NCI-H1092 treated with DMSO at 0.1 percent for 48 hours (cell line): ENCODE measurements around the gene PROCA1.
"Not testable (repeated sequence)": the region's sequence is repeated elsewhere in the genome, so short reads cannot be mapped to it uniquely, and the experiment has no call there.

Experiments used
- DNase-seq: peaks from one replicate; lab custom pipeline; 2025; lab: John Stamatoyannopoulos, UW

PROCA1 gene

DNA sequence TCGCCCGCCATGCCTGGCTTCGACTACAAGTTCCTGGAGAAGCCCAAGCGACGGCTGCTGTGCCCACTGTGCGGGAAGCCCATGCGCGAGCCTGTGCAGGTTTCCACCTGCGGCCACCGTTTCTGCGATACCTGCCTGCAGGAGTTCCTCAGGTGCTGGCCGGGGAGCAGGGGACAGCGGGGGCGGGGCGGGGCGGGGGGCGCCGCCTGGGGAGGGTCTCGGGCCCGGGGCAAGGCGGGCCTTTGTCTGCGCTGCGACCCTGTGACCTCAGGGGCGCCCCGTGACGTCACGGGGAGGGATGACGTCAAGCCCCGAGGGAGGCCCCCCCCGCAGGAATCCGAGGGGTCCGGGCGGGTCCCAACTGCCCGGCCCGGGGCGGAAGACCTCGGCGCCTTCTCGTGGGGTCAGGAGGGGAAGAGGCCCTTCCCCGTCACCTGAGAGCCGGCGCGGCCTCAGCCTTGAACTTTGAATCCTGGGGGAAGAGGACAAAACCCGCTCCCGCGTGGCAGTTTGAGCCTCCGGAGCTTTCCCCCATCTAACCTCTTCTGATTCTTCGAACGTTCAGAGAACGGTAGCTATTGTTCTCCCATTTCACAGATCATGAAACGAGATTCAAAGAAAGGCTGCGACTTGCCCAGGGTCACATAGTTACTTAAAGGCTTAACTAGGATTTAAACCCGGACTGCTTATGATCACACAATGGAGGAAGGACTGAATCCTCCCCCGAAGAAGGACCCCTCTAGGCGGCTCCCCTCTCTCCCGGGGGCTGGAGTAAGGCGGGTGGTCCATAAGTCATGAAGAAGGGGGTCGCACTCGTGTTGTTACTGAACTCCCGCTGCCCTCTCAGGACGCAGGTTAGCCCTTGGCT lies 32.6 kb upstream of the PROCA1 start:
- DNase-seq: peak; percentile 25

DNA sequence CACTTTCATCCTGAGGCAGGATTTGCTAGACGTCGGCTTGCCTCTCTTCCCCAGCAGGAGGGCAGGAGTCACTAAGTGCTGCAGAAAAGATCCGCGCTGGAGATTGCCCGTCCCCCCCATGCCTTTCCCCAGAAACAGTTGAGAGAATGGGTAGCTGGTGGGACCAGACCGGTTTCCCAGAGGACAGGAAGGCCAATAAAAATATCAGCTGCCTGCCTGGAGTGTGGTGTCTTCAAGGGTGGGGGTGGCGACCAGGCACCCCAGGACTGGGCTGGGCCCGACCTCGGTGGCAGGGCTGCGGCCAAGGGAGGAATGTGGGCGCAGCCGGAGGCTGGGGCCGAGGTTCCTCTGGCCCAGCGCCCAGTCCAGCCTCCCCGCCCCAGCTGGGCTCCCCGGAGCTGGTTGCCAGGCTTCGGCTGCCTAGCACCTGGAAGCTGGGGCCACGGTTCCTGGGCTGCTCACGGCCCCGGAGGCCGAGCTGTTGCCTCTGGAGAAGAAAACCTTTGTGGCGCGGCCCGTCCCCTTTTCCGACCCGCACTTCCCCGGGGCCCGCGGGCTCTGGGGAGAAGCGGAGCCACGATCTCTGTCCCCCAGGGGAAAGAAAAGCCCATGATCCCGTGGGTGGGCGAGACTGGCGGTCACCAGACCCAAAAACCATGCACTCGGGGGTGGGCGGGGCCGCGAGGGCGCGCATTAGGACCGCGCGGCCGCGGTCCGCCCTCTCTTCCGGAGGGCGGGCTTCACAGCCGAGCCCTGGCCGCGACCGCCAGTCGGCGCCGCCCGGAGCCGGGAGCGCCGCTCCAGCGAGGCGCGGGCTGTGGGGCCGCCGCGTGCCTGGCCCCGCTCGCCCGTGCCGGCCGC lies 31.8 kb upstream of the PROCA1 start, which contains the start of gene TRAF4:
TSS of gene TRAF4 (plus strand) at position 769 of the 861 bp plus-strand sequence. CDS start 102 bp downstream, outside the sequence.
- DNase-seq: peak; percentile 80

DNA sequence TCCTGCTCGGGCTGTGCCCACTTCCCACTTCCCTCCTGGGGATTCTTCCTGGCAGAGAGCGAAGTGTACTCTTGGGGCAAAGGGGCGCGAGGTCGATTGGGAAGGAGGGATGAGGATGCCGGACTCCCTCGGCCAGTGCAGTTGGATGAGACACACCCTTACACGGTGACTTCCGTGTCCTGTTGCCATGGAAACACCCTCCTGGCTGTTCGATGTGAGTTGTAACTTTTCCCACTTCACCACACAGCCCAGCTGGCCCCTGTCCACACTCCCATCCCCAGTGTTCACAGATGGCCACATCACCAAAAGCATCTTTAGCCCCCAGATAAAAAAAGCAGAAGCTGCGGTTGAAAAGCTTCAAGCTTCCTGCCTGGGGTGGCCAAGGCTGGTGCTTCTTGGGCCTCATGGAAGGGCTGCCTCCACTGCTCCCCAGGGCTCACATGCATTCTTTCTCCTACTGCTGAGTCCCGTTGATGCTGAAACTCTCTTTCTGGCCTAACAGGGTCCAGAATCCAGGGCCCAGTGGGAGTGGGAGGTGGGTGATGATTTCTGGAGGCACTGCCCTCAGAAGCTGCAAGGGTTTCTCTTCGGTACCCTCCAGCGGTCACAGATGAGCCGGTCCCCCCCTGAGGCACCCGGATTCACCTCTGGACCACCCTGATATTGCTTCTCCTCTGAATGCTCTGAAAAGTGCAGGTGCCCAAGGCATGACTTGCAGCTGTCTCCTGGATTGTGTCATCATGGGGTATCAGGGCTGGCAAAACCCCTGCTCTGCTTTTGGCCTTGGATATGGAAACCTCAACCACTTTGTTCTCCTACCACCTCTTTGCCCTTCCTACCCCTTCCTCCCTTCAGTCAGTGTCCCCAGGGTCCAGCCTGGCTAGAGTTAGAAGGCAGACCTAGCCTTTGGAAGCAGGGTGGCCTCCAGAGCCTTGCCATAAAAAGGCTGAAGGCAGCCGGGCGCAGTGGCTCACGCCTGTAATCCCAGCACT lies 30.0 kb upstream of the PROCA1 start:
- no peak for DNase-seq

DNA sequence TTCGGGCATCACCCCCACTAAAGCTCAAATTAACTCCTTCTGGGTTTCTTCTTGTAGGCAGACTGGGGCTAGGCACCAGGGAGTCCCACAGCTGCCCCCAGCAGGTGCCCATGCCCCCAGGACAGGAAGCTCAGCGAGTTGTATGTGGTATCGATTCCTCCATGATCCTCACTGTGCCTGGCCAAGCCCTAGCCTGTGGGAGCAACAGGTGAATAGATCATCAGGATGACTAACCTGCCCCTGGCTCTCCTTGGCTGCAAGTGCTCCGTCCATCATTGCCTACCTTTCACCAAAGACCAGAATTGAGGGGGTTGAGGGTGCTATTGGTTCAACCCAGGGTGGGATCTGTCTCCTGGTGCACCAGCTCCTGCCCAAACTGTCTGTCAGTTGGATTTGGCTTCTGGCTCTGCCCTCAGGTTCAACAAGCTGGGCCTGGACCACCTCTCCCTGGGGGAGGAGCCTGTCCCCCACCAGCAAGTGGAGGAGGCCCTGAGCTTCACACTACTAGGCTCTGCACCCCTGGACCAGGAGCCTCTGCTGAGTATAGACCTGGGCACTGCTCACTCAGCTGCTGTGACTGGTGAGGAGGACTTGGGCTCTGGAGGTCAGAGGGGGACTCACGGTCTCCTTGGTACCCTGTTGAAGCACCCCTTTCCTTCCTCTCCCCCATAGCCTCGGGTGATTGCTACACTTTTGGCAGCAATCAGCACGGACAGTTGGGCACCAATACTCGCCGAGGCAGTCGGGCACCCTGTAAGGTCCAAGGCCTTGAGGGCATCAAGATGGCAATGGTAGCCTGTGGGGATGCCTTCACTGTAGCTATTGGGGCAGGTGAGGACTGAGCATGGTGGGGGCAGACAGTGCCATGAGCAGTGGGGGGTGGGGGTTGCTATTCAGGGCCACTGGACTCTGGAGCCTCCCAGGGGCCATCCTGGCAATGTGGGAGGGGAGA lies 29.0 kb upstream of the PROCA1 start:
- no peak for DNase-seq

DNA sequence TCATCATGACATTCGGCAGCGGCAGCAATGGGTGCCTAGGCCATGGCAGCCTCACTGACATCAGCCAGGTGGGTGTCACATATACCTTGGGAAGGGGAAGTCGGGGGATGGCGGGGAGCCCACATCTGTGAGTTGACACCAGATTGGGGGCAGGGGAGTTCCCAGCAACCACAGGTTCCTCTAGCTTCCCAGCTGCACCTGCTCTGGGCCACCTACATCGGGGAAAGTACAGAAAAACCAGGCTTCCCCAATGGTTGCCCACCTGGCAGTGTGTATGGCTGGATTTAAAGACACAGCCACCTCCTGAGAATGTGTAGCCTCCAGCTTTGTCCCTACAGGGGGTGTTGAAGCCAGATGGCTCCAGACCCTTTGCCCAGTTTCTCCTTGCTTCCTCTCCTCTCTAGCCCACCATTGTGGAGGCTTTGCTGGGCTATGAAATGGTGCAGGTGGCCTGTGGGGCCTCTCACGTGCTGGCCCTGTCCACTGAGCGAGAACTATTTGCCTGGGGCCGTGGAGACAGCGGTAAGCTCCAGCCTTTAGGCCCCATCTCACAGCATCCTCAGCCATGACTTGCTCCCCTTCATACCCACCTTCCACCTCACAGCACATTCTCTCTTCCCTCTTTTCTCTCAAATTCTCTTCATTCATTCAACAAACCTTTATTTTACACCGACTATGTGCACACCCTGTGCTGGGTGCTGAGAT lies 27.1 kb upstream of the PROCA1 start:
- DNase-seq: no peak

DNA sequence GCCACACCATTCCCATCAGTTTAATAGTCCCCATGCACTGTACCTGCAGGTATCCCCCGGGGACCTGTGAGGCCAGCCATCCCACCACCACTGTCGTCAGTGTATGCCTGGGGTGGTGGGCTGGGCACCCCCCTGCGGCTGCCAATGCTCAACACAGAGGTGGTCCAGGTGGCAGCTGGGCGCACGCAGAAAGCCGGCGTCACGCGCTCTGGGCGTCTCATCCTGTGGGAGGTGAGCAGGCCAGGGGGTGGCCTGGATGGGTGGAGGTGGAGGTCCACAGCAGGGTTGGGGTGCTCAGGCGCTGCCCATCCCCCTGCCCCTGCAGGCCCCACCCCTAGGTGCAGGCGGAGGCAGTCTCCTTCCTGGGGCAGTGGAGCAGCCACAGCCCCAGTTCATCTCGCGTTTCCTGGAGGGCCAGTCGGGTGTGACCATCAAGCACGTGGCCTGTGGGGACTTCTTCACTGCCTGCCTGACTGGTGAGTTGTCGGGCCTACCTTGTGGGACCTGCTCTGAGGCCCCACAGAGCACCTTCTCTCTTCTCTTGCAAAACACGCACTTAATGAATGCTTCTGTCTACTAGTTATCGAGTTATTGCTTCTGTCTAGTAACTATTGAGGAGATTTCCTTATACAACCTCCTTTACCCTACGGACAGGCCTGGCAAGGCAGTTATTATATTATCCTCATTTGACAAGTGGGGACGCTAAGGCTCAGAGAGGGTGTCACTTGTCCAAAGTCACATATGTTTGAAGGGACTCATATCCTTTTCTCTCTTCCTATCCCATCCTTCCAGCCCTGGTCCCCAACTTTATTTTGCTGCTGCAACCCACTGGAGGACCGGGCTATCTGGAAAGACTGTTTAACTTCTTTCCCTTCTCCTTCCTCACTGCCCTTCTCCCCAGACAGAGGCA lies 26.3 kb upstream of the PROCA1 start:
- DNase-seq: no peak

DNA sequence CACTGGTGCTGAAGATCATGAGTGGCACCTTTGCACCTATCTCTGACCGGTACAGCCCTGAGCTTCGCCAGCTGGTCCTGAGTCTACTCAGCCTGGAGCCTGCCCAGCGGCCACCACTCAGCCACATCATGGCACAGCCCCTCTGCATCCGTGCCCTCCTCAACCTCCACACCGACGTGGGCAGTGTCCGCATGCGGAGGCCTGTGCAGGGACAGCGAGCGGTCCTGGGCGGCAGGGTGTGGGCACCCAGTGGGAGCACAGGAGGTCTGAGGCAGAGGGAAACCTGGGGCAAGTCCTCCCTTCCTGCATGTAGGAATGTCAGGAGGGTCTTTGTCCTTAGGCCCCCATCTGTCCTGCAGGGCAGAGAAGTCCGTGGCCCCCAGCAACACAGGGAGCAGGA lies 25.6 kb upstream of the PROCA1 start:
- no peak for DNase-seq

DNA sequence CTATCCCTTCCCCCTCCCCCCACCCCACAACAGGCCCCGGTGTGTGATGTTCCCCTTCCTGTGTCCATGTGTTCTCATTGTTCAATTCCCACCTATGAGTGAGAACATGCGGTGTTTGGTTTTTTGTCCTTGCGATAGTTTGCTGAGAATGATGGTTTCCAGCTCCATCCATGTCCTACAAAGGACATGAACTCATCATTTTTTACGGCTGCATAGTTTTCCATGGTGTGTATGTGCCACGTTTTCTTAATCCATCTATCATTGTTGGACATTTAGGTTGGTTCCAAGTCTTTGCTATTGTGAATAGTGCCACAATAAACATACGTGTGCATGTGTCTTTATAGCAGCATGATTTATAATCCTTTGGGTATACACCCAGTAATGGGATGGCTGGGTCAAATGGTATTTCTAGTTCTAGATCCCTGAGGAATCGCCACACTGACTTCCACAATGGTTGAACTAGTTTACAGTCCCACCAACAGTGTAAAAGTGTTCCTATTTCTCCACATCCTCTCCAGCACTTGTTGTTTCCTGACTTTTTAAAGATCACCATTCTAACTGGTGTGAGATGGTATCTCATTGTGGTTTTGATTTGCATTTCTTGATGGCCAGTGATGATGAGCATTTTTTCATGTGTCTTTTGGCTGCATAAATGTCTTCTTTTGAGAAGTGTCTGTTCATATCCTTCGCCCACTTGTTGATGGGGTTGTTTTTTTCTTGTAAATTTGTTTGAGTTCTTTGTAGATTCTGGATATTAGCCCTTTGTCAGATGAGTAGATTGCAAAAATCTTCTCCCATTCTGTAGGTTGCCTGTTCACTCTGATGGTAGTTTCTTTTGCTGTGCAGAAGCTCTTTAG lies 24.5 kb upstream of the PROCA1 start:
- not testable (repeated sequence) for DNase-seq

DNA sequence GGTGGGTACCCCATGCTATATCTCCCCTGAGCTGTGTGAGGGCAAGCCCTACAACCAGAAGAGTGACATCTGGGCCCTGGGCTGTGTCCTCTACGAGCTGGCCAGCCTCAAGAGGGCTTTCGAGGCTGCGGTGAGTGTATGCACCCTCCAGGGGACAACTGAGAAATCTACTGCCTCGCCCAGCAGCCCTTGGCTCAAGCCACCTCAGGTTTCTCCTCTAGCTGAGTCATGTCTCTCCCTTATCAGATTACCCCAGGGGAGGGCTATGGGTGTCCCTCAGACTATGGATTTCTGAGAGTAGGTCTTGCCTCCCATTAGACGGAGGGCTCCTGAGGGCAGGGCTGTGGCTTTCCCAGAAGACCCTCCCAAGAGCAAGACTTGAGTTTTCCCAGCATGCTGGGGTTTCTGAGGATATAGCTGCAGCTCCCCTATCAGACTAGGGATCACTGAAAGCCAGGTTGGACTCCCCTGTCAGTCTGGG lies 23.6 kb upstream of the PROCA1 start:
- DNase-seq: no peak

DNA sequence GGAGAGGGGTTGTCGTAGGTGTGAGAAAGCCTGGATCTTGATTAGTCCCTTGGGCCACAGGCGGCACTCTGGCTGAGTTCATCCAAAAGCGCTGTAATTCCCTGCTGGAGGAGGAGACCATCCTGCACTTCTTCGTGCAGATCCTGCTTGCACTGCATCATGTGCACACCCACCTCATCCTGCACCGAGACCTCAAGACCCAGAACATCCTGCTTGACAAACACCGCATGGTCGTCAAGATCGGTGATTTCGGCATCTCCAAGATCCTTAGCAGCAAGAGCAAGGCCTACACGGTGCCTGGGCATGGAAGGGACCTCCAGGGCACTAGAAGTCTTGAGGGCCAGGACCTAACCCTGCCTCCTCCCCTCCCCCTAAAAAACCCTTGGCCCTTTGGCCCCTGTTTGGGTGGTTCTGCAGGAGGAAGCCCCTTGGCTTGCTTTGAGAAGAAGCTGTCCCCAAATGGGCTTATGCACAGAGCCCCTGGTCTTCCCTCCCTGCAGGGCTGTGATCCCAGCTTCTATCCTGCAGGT lies 23.1 kb upstream of the PROCA1 start:
- no peak for DNase-seq

DNA sequence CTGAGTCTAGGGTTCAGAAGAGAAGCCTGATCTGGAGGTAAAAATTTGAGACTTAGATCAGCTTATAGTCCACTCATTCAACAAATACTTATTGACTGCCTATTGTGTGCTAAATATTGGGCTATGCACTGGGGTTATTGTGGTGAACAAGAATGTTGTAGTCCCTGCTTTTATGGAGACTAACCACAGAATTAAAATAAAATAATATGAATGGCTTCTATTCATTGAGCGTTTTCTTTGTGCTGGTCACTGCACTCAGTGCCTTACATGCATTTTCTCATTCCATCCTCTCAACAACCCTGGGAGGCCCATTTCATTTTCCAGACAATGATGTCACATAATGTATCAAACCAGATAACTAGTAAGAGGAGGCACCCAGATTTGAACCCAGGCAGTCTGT lies 21.7 kb upstream of the PROCA1 start:
- DNase-seq: no peak

DNA sequence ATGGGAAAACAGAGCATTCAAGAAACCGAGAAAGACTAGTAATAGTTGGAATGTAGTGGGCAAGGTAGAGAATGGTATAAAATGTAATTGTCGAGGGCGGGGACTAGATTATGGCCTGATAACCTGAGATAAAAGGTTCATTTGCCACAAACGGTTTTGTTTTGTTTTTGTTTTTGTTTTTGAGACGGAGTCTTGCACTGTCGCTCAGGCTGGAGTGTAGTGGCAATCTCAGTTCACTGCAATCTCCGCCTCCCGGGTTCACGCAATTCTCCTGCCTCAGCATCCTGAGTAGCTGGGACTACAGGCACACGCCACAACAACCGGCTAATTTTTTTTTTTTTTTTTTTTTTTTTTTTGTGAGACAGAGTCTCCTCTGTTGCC lies 18.3 kb upstream of the PROCA1 start:
- no peak for DNase-seq

DNA sequence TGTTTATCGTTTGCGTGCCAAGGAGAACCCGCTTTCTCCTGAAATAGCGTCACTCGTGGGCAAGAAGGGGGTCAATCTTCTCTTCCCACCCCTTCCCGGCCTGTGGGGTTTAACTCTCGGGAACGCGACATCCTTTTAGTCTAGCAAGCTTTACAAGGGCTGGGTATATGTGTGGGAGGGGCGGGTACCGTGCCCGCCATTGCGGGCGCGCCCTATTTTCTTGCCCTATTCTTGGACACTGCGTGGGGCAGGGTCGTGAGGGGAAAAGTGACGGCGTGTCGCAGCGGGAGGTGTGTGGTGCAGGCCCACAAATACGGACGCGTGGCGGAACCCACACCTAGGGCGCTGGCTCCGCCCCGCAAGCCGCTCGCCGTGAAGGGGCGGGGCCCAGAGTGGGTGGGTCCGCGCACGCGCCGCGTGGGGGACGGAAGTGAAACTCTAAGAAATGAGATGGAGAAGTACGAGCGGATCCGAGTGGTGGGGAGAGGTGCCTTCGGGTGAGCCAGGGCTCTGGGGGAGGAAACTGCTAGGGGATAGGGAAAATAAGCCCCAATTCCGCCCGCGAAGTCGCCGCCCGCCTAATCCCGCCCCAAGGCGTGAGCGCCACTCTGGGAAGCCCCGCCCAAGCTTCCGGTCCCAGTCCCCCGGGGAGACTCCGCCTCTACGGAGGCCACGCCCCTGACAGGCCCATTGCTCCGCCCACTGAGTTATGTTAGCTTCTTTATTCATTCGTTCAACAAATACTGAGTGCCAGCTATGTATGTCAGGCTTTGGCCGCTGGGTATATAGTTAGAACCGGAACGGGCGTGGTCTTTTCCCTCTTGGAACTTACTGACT lies 16.9 kb upstream of the PROCA1 start, which contains the start of gene NEK8:
TSS of gene NEK8 (plus strand) at position 425 of the 837 bp plus-strand sequence. CDS start at position 451, 26 bp downstream.
- peak; percentile 87 for DNase-seq

DNA sequence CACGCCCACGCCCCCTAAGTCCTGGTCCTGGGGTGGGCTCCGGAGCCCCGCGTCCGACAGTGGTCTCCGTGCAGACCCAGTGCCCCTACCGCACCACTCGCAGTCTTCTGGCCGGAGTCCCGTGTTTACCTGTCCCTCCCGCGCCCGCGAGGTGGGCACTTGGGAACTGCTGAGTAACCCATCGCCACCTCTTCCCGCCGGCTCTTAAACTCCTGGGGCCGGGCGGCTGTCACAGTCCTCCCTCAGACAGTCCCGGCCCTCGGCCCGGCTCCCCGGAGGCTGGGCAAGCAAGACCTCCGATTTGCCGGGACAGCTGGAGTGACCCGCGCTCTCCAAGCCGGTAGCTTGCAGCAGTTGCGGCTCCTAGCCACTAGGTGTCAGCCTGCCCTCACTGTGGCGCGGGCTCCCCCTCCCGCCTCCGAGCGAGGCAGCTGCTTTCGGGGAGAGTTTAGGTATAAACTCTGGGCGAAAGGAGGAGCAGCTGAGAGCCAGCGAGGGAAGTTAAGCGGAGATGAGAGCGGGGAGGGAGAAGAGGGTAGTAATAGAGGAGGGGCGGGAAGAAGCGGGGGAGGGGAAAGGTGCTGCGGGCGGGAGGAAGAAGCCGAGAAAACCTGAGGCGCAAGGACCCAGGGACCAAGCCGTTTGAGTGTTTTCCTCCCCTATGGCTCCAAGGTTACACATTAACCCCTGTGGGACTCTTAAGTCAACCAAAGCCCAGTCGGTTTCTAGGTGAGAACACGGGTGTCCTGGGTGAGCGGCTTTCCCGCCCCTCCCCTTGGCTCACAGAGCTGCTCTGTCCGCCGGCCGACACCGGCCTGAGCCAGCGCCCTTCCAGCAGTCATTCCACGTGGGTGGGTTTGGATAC lies 15.2 kb upstream of the PROCA1 start:
- peak; percentile 89 for DNase-seq

DNA sequence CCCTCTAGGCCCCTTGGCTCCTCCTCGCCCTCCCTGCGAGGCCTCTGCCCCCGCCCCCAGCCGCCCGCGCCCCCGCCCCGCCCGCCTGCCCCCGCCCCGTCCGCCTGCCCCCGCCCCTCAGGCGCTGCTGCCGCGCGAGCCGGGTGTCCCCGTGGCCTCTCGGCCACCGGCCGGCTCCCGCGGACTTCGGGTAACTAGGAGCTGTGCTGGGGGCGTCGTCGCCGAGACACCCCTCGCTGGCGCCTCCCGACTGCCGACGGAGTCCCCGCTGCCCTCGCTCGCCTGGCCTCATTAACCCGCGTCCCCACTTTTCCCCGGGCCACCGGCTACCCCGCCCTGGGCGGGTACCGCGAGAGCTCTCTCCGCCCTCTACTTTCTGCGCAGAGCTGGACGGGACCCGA lies 14.5 kb upstream of the PROCA1 start, which contains the start of gene TLCD1:
TSS of gene TLCD1 (minus strand) at position 8 of the 401 bp plus-strand sequence. CDS start 136 bp downstream, outside the sequence.
- DNase-seq: peak; percentile 69
